Tibial nerve (tissue), 4 donors: ENCODE results near the gene ERH.

ENCODE experiments used
- CTCF ChIP-seq, 5 experiments: fragments of 200-600 bp in 3 of 5; fragments of 450-650 bp in 2 of 5; sonication (generic) in 3 of 5; IDR thresholded peaks; one replicate each; pipeline ENCODE4 v1.5.1; 2016 to 2019; ENCODE audit warnings: antibody characterized with exemption in 5 of 5, mild to moderate bottlenecking in 3 of 5, moderate library complexity in 2 of 5
- EP300 ChIP-seq, 2 donors: sonication (generic); formaldehyde crosslinking; IDR thresholded peaks; one replicate each; pipeline ENCODE4 v1.6.1; 2017; ENCODE audit warnings: antibody characterized with exemption in 2 of 2, mild to moderate bottlenecking in 1 of 2
- POLR2A ChIP-seq, 2 donors: fragments of 450-650 bp; IDR thresholded peaks; one replicate each; pipeline ENCODE4 v1.6.1; 2017; ENCODE audit warnings: antibody characterized with exemption in 2 of 2, mild to moderate bottlenecking in 2 of 2, moderate library complexity in 2 of 2

GRCh38 chr14:69372146-69372545 is 26.0 kb downstream of the ERH start:
- no peak for TF ChIP-seq POLR2A (IDR thresholded peaks at IDR 0.05)
- TF ChIP-seq EP300 (IDR thresholded peaks at IDR 0.05), result no peak
- TF ChIP-seq CTCF (IDR thresholded peaks at IDR 0.05), result no peak
